Peyer's patch (tissue), 4 donors: ENCODE data around the gene OSBPL9.

Experiments used
- POLR2A ChIP-seq, 2 donors: fragments of 450-650 bp; IDR thresholded peaks; one replicate each; pipeline ENCODE4 v1.5.1; 2017; ENCODE audit warnings: antibody characterized with exemption in 2 of 2, mild to moderate bottlenecking in 2 of 2, moderate library complexity in 2 of 2
- TF ChIP-seq, protein P1 (sequence below), 6 experiments: fragments of 450-650 bp in 4 of 6; fragments of 200-600 bp in 2 of 6; sonication (generic) in 1 of 6; IDR thresholded peaks; one replicate each; pipeline ENCODE4 v1.5.1; 2017 to 2019; ENCODE audit warnings: antibody characterized with exemption in 6 of 6, mild to moderate bottlenecking in 3 of 6, moderate library complexity in 1 of 6

DNA sequence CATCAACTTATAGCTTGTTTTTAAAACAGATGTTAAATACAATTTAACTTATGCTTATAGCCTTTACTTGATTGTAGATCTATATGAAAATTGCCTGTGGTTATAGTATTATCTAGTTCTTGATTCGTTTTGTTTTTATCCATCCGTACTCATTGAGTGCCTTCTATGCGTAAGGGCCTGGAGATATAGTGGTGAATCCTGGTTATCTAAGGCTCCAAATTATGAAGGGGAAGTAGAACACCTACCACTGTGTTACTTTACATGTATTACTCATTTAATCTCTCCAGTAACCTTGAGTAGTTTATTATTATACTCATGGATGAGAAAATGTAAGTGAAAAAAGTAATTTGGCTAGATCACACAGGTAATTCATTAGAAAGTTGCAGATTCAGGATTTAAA, 121.8 kb downstream of the OSBPL9 start:
- TF ChIP-seq, protein P1, sequence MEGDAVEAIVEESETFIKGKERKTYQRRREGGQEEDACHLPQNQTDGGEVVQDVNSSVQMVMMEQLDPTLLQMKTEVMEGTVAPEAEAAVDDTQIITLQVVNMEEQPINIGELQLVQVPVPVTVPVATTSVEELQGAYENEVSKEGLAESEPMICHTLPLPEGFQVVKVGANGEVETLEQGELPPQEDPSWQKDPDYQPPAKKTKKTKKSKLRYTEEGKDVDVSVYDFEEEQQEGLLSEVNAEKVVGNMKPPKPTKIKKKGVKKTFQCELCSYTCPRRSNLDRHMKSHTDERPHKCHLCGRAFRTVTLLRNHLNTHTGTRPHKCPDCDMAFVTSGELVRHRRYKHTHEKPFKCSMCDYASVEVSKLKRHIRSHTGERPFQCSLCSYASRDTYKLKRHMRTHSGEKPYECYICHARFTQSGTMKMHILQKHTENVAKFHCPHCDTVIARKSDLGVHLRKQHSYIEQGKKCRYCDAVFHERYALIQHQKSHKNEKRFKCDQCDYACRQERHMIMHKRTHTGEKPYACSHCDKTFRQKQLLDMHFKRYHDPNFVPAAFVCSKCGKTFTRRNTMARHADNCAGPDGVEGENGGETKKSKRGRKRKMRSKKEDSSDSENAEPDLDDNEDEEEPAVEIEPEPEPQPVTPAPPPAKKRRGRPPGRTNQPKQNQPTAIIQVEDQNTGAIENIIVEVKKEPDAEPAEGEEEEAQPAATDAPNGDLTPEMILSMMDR (IDR thresholded peaks at IDR 0.05) = no peak
- no peak for TF ChIP-seq POLR2A (IDR thresholded peaks at IDR 0.05)
